IMR-90 (cell line): ENCODE results near the gene KCNN3. TPM values are rescaled to one million over a fixed set of nuclear protein-coding genes. Genes with fewer than 3 reads are reported as not detected.

Source experiments
- ATAC-seq: fragments of 200-7000 bp; cut with Tn5 transposase; 2 replicates; pipeline ENCODE4 v1.9.1; 2020; ENCODE audit warnings: low read depth, mild to moderate bottlenecking, moderate library complexity
- BruUV-seq: library from RNA; stranded (reverse); fragments of 400-500 nt; replicated peaks from 2 replicates; lab custom pipeline; 2021; lab: Mats Ljungman, UMichigan
- CTCF ChIA-PET: fragments of 300-600 bp; formaldehyde crosslinking; extraction: SDS; loops from one replicate; lab custom pipeline; 2021; ENCODE audit warnings: antibody characterized with exemption; lab: Yijun Ruan, JAX
- POLR2A ChIA-PET: fragments of 300-600 bp; sonication (Branson Sonifier 250); formaldehyde crosslinking; loops from one replicate; lab custom pipeline; 2022; ENCODE audit warnings: antibody characterized with exemption; ENCODE audit not compliant: unreplicated experiment; lab: Charles Lee
- DNase-seq: peaks from one replicate; pipeline ENCODE4 v3.0.0; 2013
- H2AFZ ChIP-seq: replicated peaks from 2 replicates; pipeline ENCODE3; 2013; ENCODE audit warnings: low read length, mild to moderate bottlenecking; ENCODE audit not compliant: poor library complexity
- H2AK5ac ChIP-seq: 2 replicates; pipeline ENCODE4 v1.6.1; 2013; ENCODE audit warnings: low read depth, low read length, inconsistent platforms
- H2AK9ac ChIP-seq: replicated peaks from 2 replicates; pipeline ENCODE3; 2013; ENCODE audit warnings: mild to moderate bottlenecking, low read depth, low read length, moderate library complexity; ENCODE audit not compliant: poor library complexity
- H2BK120ac ChIP-seq: 2 replicates; pipeline ENCODE4 v1.6.1; 2013; ENCODE audit warnings: low read depth, low read length, inconsistent platforms
- H2BK15ac ChIP-seq: 3 replicates; pipeline ENCODE4 v1.6.1; 2013; ENCODE audit warnings: low read depth, low read length, inconsistent platforms
- H2BK20ac ChIP-seq: 2 replicates; pipeline ENCODE4 v1.6.1; 2013; ENCODE audit warnings: low read depth, mild to moderate bottlenecking, inconsistent platforms, low read length, moderate library complexity
- H2BK5ac ChIP-seq: 2 replicates; pipeline ENCODE4 v1.6.1; 2013; ENCODE audit warnings: mild to moderate bottlenecking, low read depth, low read length, inconsistent platforms; ENCODE audit not compliant: poor library complexity, severe bottlenecking
- H3K14ac ChIP-seq: replicated peaks from 2 replicates; pipeline ENCODE4 v1.6.1; 2013; ENCODE audit warnings: low read depth, low read length, inconsistent platforms
- H3K18ac ChIP-seq: 2 replicates; pipeline ENCODE4 v1.6.1; 2013; ENCODE audit warnings: low read depth, low read length, control low read depth
- H3K23ac ChIP-seq: 2 replicates; pipeline ENCODE4 v1.6.1; 2013; ENCODE audit warnings: low read depth, low read length, inconsistent platforms
- H3K27ac ChIP-seq: 2 replicates; pipeline ENCODE4 v1.5.1; 2013; ENCODE audit warnings: mild to moderate bottlenecking, control low read depth, low read length; ENCODE audit not compliant: insufficient read depth
- H3K27me3 ChIP-seq: 2 replicates; pipeline ENCODE4 v1.6.1; 2013; ENCODE audit warnings: low read length; ENCODE audit not compliant: control insufficient read depth, insufficient read depth
- H3K36me3 ChIP-seq: 2 replicates; pipeline ENCODE4 v1.6.1; 2013; ENCODE audit warnings: low read length, mixed read lengths; ENCODE audit not compliant: control insufficient read depth, insufficient read depth
- H3K4ac ChIP-seq: 2 replicates; pipeline ENCODE4 v1.6.1; 2013; ENCODE audit warnings: low read depth, low read length, inconsistent platforms
- H3K4me1 ChIP-seq: 2 replicates; pipeline ENCODE4 v1.6.1; 2013; ENCODE audit warnings: low read length, mixed read lengths; ENCODE audit not compliant: control insufficient read depth, insufficient read depth
- H3K4me2 ChIP-seq: 2 replicates; pipeline ENCODE4 v1.6.1; 2013; ENCODE audit warnings: low read depth, mild to moderate bottlenecking, control low read depth, low read length, moderate library complexity
- H3K4me3 ChIP-seq: 2 replicates; pipeline ENCODE4 v1.5.1; 2013; ENCODE audit warnings: low read depth, mild to moderate bottlenecking, control low read depth, low read length, moderate library complexity; ENCODE audit not compliant: insufficient read depth
- H3K56ac ChIP-seq: 2 replicates; pipeline ENCODE4 v1.6.1; 2013; ENCODE audit warnings: low read length, inconsistent platforms; ENCODE audit not compliant: insufficient read depth; ENCODE audit errors: extremely low read depth
- H3K79me1 ChIP-seq, 2 experiments: 2 replicates each; pipeline ENCODE4 v1.6.1; 2013; ENCODE audit warnings: low read length in 2 of 2, inconsistent platforms in 1 of 2, low read depth in 1 of 2
- H3K9ac ChIP-seq: 2 replicates; pipeline ENCODE4 v1.6.1; 2013; ENCODE audit warnings: low read depth, low read length, control low read depth
- H3K9me1 ChIP-seq: 2 replicates; pipeline ENCODE4 v1.6.1; 2013; ENCODE audit warnings: low read length, inconsistent platforms; ENCODE audit not compliant: insufficient read depth
- H3K9me3 ChIP-seq: 2 replicates; pipeline ENCODE4 v1.6.1; 2013; ENCODE audit warnings: low read length; ENCODE audit not compliant: control insufficient read depth, insufficient read depth
- H4K20me1 ChIP-seq: 2 replicates; pipeline ENCODE4 v1.6.1; 2013; ENCODE audit warnings: low read length, inconsistent platforms; ENCODE audit not compliant: insufficient read depth
- H4K5ac ChIP-seq: 2 replicates; pipeline ENCODE4 v1.6.1; 2013; ENCODE audit warnings: mild to moderate bottlenecking, low read depth, low read length, control low read depth
- H4K8ac ChIP-seq, 2 experiments: 2 replicates each; pipeline ENCODE4 v1.6.1; 2013; ENCODE audit warnings: low read depth in 2 of 2, low read length in 2 of 2, control low read depth in 1 of 2, inconsistent platforms in 1 of 2
- H4K91ac ChIP-seq: 2 replicates; pipeline ENCODE4 v1.6.1; 2013; ENCODE audit warnings: low read depth, low read length, inconsistent platforms; ENCODE audit not compliant: insufficient read depth
- BHLHE40 ChIP-seq: fragments of 150-350 bp; IDR thresholded peaks from 2 replicates; pipeline ENCODE4 v1.6.1; 2016; ENCODE audit warnings: mild to moderate bottlenecking, low read depth, low read length
- CEBPB ChIP-seq: IDR thresholded peaks from 2 replicates; pipeline ENCODE4 v1.6.1; 2012; ENCODE audit warnings: low read depth, low read length, improper control_type of control experiment
- MAFK ChIP-seq: IDR thresholded peaks from 2 replicates; pipeline ENCODE4 v1.6.1; 2012; ENCODE audit warnings: low read depth, low read length, improper control_type of control experiment
- MAZ ChIP-seq: IDR thresholded peaks from 2 replicates; pipeline ENCODE4 v1.6.1; 2012; ENCODE audit warnings: low read depth, mild to moderate bottlenecking, low read length, improper control_type of control experiment, moderate library complexity, borderline replicate concordance
- NFE2L2 ChIP-seq: fragments of 150-350 bp; IDR thresholded peaks from 2 replicates; pipeline ENCODE4 v1.6.1; 2016; ENCODE audit warnings: low read depth, mild to moderate bottlenecking, low read length
- WGBS, 2 experiments: methylation state at CpG; one replicate each; pipeline versions ENCODE4 v1.1.5 to v1.1.7; 2013; ENCODE audit warnings: missing lambda C conversion rate in 2 of 2; ENCODE audit not compliant: insufficient read length in 1 of 2; ENCODE audit errors: extremely low coverage in 2 of 2; 5-methylcytosine and 5-hydroxymethylcytosine counted together
- dilution Hi-C: fragments of 300-500 bp; cut with HindIII; formaldehyde crosslinking; loops from one replicate; pipeline ENCODE4 v1.14.3; 2018; ENCODE audit warnings: low sequenced_read_pairs; ENCODE audit not compliant: unreplicated experiment
- in situ Hi-C: fragments of 300-500 bp; cut with MboI; formaldehyde crosslinking; loops from 3 replicates; pipeline ENCODE4 v1.14.3; 2019; ENCODE audit warnings: low sequenced_read_pairs, inconsistent platforms, mixed read lengths
- intact Hi-C: fragments of 100-400 bp; cut with micrococcal nuclease; formaldehyde crosslinking; loops from 2 replicates; pipeline ENCODE4 v1.10.0; 2022
- polyA plus RNA-seq, 3 experiments: library from polyadenylated mRNA; depleted of rRNA; stranded (reverse); fragments of >200 nt; gene quantifications; 2 replicates each; pipeline ENCODE4 v1.2.3, GENCODE V29; 2012; ENCODE audit warnings: low replicate concordance in 1 of 3
- total RNA-seq: library from RNA; depleted of rRNA; stranded (reverse); fragments of >200 nt; gene quantifications from 2 replicates; pipeline ENCODE4 v1.2.3, GENCODE V29; 2012

KCNN3 gene
- total and polyA plus RNA-seq, 2 of the 4 experiments (the other 2 are of a cell fraction): 0.02 TPM; not detected in 1

GRCh38 chr1:154759196-154759595 is 110.9 kb downstream of the KCNN3 start:
- peaks cover 2% of the 10 kb centered on the region; the same call in 1 of the 2 replicates for H3K9me3 ChIP-seq
- no peaks in the 10 kb centered on the region for H3K4me1 ChIP-seq
- no peak overlapping the region for H3K18ac ChIP-seq
- ATAC-seq (no peak), DNase-seq (no peak)
- no peak overlapping the region for H3K14ac ChIP-seq
- H3K9me1 ChIP-seq: no peaks in the 10 kb centered on the region
- no peak overlapping the region for H3K9ac ChIP-seq
- in situ Hi-C loops: no loop called here
- TF ChIP-seq MAFK (no peak), CEBPB (no peak), NFE2L2 (no peak), BHLHE40 (no peak), MAZ (no peak)
- dilution Hi-C loops: no loop called here
- H2BK120ac ChIP-seq: no peak overlapping the region
- no peaks in the 10 kb centered on the region for H4K20me1 ChIP-seq
- no peak overlapping the region for H4K5ac ChIP-seq
- intact Hi-C loops: no loop called here
- H2BK15ac ChIP-seq: no peak overlapping the region
- no peak overlapping the region for H3K56ac ChIP-seq
- no peak overlapping the region for H2BK20ac ChIP-seq
- no peak overlapping the region for H3K23ac ChIP-seq
- POLR2A ChIA-PET: no interaction called here
- H3K4ac ChIP-seq: no peak overlapping the region
- H3K27ac ChIP-seq: no peak overlapping the region
- BruUV-seq: no TSS peak
- H2AFZ ChIP-seq: no peak overlapping the region
- no peak overlapping the region for H3K4me3 ChIP-seq
- H2BK5ac ChIP-seq: no peak overlapping the region
- no peaks in the 10 kb centered on the region for H3K79me1 ChIP-seq
- no peaks in the 10 kb centered on the region for H3K36me3 ChIP-seq
- no peak overlapping the region for H4K8ac ChIP-seq
- H3K27me3 ChIP-seq: peaks cover 50% of the 10 kb centered on the region
- H2AK9ac ChIP-seq: no peak overlapping the region
- no peak overlapping the region for H2AK5ac ChIP-seq
- H3K4me2 ChIP-seq: no peak overlapping the region
- no CpG with 5 or more reads among the region's 7 CpGs for WGBS, 2 experiments
- CTCF ChIA-PET: no interaction called here
- no peak overlapping the region for H4K91ac ChIP-seq
